ENCODE measurements around the gene MTNR1A. TPM values are rescaled to one million over a fixed set of nuclear protein-coding genes. Genes with fewer than 3 reads are reported as not detected.
"Not testable (repeated sequence)": the region's sequence is repeated elsewhere in the genome, so short reads cannot be mapped to it uniquely, and the experiment has no call there.

Gene MTNR1A
- total and polyA plus RNA-seq, 2 of the 4 experiments (the other 2 are of a cell fraction) = not detected

GRCh38 chr4:186504771-186505170, 50.6 kb downstream of the MTNR1A start:
- intact Hi-C loops (cut with micrococcal nuclease); H3K4me3 ChIP-seq (ENCODE audit: insufficient read depth, low read depth, low read length): not testable (repeated sequence)

More at GRCh38 chr4:186504771-186505170, 50.6 kb downstream of the MTNR1A start:
- H2BK120ac ChIP-seq (ENCODE audit: low read depth, low read length); H3K4me2 ChIP-seq (ENCODE audit: low read depth, low read length); BruUV-seq (replicated peaks); H3K18ac ChIP-seq (ENCODE audit: low read depth, low read length); H2BK15ac ChIP-seq (ENCODE audit: low read depth, low read length); H3K27ac ChIP-seq (ENCODE audit: insufficient read depth, low read length); H4K20me1 ChIP-seq (ENCODE audit: insufficient read depth, low read length); H3K14ac ChIP-seq (replicated peaks; ENCODE audit: low read depth, low read length); H2AFZ ChIP-seq (replicated peaks; ENCODE audit: low read length, poor library complexity); H3K4me1 ChIP-seq (ENCODE audit: control insufficient read depth, insufficient read depth, low read length); H3K9me1 ChIP-seq (ENCODE audit: insufficient read depth, low read length); H3K4ac ChIP-seq (ENCODE audit: low read depth, low read length); H3K9ac ChIP-seq (ENCODE audit: low read depth, low read length); in situ Hi-C loops (cut with MboI; ENCODE audit: low sequenced_read_pairs); H2BK20ac ChIP-seq (ENCODE audit: low read depth, low read length); dilution Hi-C loops (cut with HindIII; ENCODE audit: low sequenced_read_pairs, unreplicated experiment); ATAC-seq (ENCODE audit: low read depth); H2AK5ac ChIP-seq (ENCODE audit: low read depth, low read length); H3K23ac ChIP-seq (ENCODE audit: low read depth, low read length); H4K8ac ChIP-seq (ENCODE audit: low read depth in 2 of 2, low read length in 2 of 2); H3K9me3 ChIP-seq (ENCODE audit: control insufficient read depth, insufficient read depth, low read length); H3K36me3 ChIP-seq (ENCODE audit: control insufficient read depth, insufficient read depth, low read length); DNase-seq; H4K5ac ChIP-seq (ENCODE audit: low read depth, low read length); H2BK5ac ChIP-seq (ENCODE audit: low read depth, low read length, poor library complexity, severe bottlenecking); H4K91ac ChIP-seq (ENCODE audit: insufficient read depth, low read depth, low read length); CTCF ChIA-PET; H3K27me3 ChIP-seq (ENCODE audit: control insufficient read depth, insufficient read depth, low read length); POLR2A ChIA-PET (ENCODE audit: unreplicated experiment); H3K79me1 ChIP-seq (ENCODE audit: low read depth in 1 of 2, low read length in 2 of 2); H3K56ac ChIP-seq (ENCODE audit: extremely low read depth, insufficient read depth, low read length); H2AK9ac ChIP-seq (replicated peaks; ENCODE audit: low read depth, low read length, poor library complexity): not testable (repeated sequence)
- WGBS, 2 experiments (ENCODE audit: extremely low coverage in 2 of 2, insufficient read length in 1 of 2) = 80% methylated on average over 1 of the region's 8 CpGs; no CpG with 5 or more reads in 1 of the 2 experiments

All from IMR-90 (cell line).